Activated naive CD4-positive, alpha-beta T cell treated with anti-CD3 and anti-CD28 coated beads, Interleukin-2, amount 50 U/mL, for 24 hours (primary cell): ENCODE measurements around the gene DGKH.
A peak's percentile ranks its signal among the peaks of the same experiment; 100 is the strongest.
"Not testable (repeated sequence)": the region's sequence is repeated elsewhere in the genome, so short reads cannot be mapped to it uniquely, and the experiment has no call there.

Experiments used
- H3K27ac Mint-ChIP-seq: one replicate; pipeline ENCODE4 v1.8.0; 2021; ENCODE audit warnings: mild to moderate bottlenecking, mixed read lengths
- H3K27me3 Mint-ChIP-seq: one replicate; pipeline ENCODE4 v1.8.0; 2021; ENCODE audit warnings: mixed read lengths
- H3K36me3 Mint-ChIP-seq: one replicate; pipeline ENCODE4 v1.8.0; 2021; ENCODE audit warnings: mixed read lengths
- H3K4me1 Mint-ChIP-seq: one replicate; pipeline ENCODE4 v1.8.0; 2021; ENCODE audit warnings: mixed read lengths
- H3K4me3 Mint-ChIP-seq: one replicate; pipeline ENCODE4 v1.8.0; 2021; ENCODE audit warnings: mild to moderate bottlenecking, mixed read lengths
- H3K9me3 Mint-ChIP-seq: one replicate; pipeline ENCODE4 v1.8.0; 2021; ENCODE audit warnings: mixed read lengths

DGKH gene

GRCh38 chr13:42055500-42056085, 7.1 kb downstream of the DGKH start:
- peaks cover 4% of the 10 kb centered on the region for H3K9me3 Mint-ChIP-seq
- peak overlapping the region; percentile 51 for H3K27ac Mint-ChIP-seq
- no peak overlapping the region for H3K4me3 Mint-ChIP-seq
- peaks cover 10% of the 10 kb centered on the region for H3K4me1 Mint-ChIP-seq
- H3K36me3 Mint-ChIP-seq, result peaks cover 9% of the 10 kb centered on the region
- no peaks in the 10 kb centered on the region for H3K27me3 Mint-ChIP-seq

GRCh38 chr13:42056146-42056545, 7.7 kb downstream of the DGKH start:
- H3K27me3 Mint-ChIP-seq, result no peaks in the 10 kb centered on the region
- no peak overlapping the region for H3K27ac Mint-ChIP-seq
- peaks cover 4% of the 10 kb centered on the region for H3K9me3 Mint-ChIP-seq
- peaks cover 10% of the 10 kb centered on the region for H3K36me3 Mint-ChIP-seq
- H3K4me3 Mint-ChIP-seq, result no peak overlapping the region
- peaks cover 10% of the 10 kb centered on the region for H3K4me1 Mint-ChIP-seq

- H3K4me1 Mint-ChIP-seq, result peaks cover 10% of the 10 kb centered on the region
- peak overlapping the region; percentile 21 for H3K27ac Mint-ChIP-seq
- H3K36me3 Mint-ChIP-seq, result peaks cover 11% of the 10 kb centered on the region
- H3K4me3 Mint-ChIP-seq, result no peak overlapping the region
- no peaks in the 10 kb centered on the region for H3K27me3 Mint-ChIP-seq
- peaks cover 4% of the 10 kb centered on the region for H3K9me3 Mint-ChIP-seq
Measured at GRCh38 chr13:42056583-42056982, 8.1 kb downstream of the DGKH start.

GRCh38 chr13:42057918-42058530, 9.6 kb downstream of the DGKH start:
- Mint-ChIP-seq H3K4me3 (no peak overlapping the region), H3K27ac (no peak overlapping the region), H3K9me3 (peaks cover 4% of the 10 kb centered on the region), H3K36me3 (peaks cover 13% of the 10 kb centered on the region), H3K4me1 (peaks cover 4% of the 10 kb centered on the region), H3K27me3 (no peaks in the 10 kb centered on the region)

GRCh38 chr13:42061943-42062342, 13.5 kb downstream of the DGKH start:
- peaks cover 19% of the 10 kb centered on the region for H3K36me3 Mint-ChIP-seq
- no peak overlapping the region for H3K4me3 Mint-ChIP-seq
- H3K9me3 Mint-ChIP-seq, result peaks cover 4% of the 10 kb centered on the region
- H3K27ac Mint-ChIP-seq, result no peak overlapping the region
- H3K4me1 Mint-ChIP-seq, result no peaks in the 10 kb centered on the region
- H3K27me3 Mint-ChIP-seq, result no peaks in the 10 kb centered on the region

GRCh38 chr13:42063105-42063504, 14.7 kb downstream of the DGKH start:
- H3K9me3 Mint-ChIP-seq, result peaks cover 4% of the 10 kb centered on the region
- H3K4me1 Mint-ChIP-seq, result no peaks in the 10 kb centered on the region
- no peaks in the 10 kb centered on the region for H3K27me3 Mint-ChIP-seq
- no peak overlapping the region for H3K27ac Mint-ChIP-seq
- H3K4me3 Mint-ChIP-seq, result no peak overlapping the region
- peaks cover 19% of the 10 kb centered on the region for H3K36me3 Mint-ChIP-seq

GRCh38 chr13:42064259-42064658, 15.8 kb downstream of the DGKH start:
- Mint-ChIP-seq H3K4me1 (no peaks in the 10 kb centered on the region), H3K36me3 (peaks cover 16% of the 10 kb centered on the region), H3K27me3 (no peaks in the 10 kb centered on the region), H3K9me3 (no peaks in the 10 kb centered on the region), H3K27ac (no peak overlapping the region), H3K4me3 (no peak overlapping the region)

GRCh38 chr13:42064966-42065365, 16.5 kb downstream of the DGKH start:
- no peak overlapping the region for H3K4me3 Mint-ChIP-seq
- H3K27ac Mint-ChIP-seq, result no peak overlapping the region
- peaks cover 14% of the 10 kb centered on the region for H3K36me3 Mint-ChIP-seq
- no peaks in the 10 kb centered on the region for H3K9me3 Mint-ChIP-seq
- no peaks in the 10 kb centered on the region for H3K4me1 Mint-ChIP-seq
- H3K27me3 Mint-ChIP-seq, result no peaks in the 10 kb centered on the region

GRCh38 chr13:42065414-42065813, 17.0 kb downstream of the DGKH start:
- Mint-ChIP-seq H3K36me3 (peaks cover 12% of the 10 kb centered on the region), H3K4me1 (no peaks in the 10 kb centered on the region), H3K9me3 (no peaks in the 10 kb centered on the region), H3K27ac (no peak overlapping the region), H3K4me3 (no peak overlapping the region), H3K27me3 (no peaks in the 10 kb centered on the region)

GRCh38 chr13:42066542-42066941, 18.1 kb downstream of the DGKH start:
- Mint-ChIP-seq H3K27ac (no peak overlapping the region), H3K9me3 (no peaks in the 10 kb centered on the region), H3K36me3 (peaks cover 8% of the 10 kb centered on the region), H3K4me1 (peaks cover 7% of the 10 kb centered on the region), H3K27me3 (no peaks in the 10 kb centered on the region), H3K4me3 (no peak overlapping the region)

- no peak overlapping the region for H3K27ac Mint-ChIP-seq
Measured at GRCh38 chr13:42068886-42069285, 20.4 kb downstream of the DGKH start.

GRCh38 chr13:42070599-42070998, 22.2 kb downstream of the DGKH start:
- H3K27ac Mint-ChIP-seq, H3K36me3 Mint-ChIP-seq, H3K4me3 Mint-ChIP-seq, H3K9me3 Mint-ChIP-seq, H3K27me3 Mint-ChIP-seq: not testable (repeated sequence)
- H3K4me1 Mint-ChIP-seq, result peaks cover 30% of the 10 kb centered on the region

More at GRCh38 chr13:42068886-42069285, 20.4 kb downstream of the DGKH start:
- Mint-ChIP-seq H3K36me3 (peaks cover 6% of the 10 kb centered on the region), H3K4me3 (no peak overlapping the region), H3K9me3 (no peaks in the 10 kb centered on the region), H3K4me1 (peaks cover 19% of the 10 kb centered on the region), H3K27me3 (no peaks in the 10 kb centered on the region)

GRCh38 chr13:42071179-42071578, 22.7 kb downstream of the DGKH start:
- not testable (repeated sequence) for H3K36me3 Mint-ChIP-seq, H3K4me3 Mint-ChIP-seq

GRCh38 chr13:42071672-42072419, 23.4 kb downstream of the DGKH start:
- Mint-ChIP-seq H3K4me3 (no peak overlapping the region), H3K9me3 (no peaks in the 10 kb centered on the region), H3K27ac (peak overlapping the region; percentile 67), H3K4me1 (peaks cover 35% of the 10 kb centered on the region), H3K27me3 (no peaks in the 10 kb centered on the region), H3K36me3 (no peaks in the 10 kb centered on the region)

More at GRCh38 chr13:42071179-42071578, 22.7 kb downstream of the DGKH start:
- not testable (repeated sequence) for H3K9me3 Mint-ChIP-seq, H3K27ac Mint-ChIP-seq, H3K27me3 Mint-ChIP-seq
- H3K4me1 Mint-ChIP-seq, result peaks cover 35% of the 10 kb centered on the region

- no peaks in the 10 kb centered on the region for H3K36me3 Mint-ChIP-seq
- no peaks in the 10 kb centered on the region for H3K9me3 Mint-ChIP-seq
- no peaks in the 10 kb centered on the region for H3K27me3 Mint-ChIP-seq
- H3K4me3 Mint-ChIP-seq, result no peak overlapping the region
- H3K4me1 Mint-ChIP-seq, result peaks cover 35% of the 10 kb centered on the region
- H3K27ac Mint-ChIP-seq, result no peak overlapping the region
Measured at GRCh38 chr13:42073683-42074082, 25.2 kb downstream of the DGKH start.

- Mint-ChIP-seq H3K27me3 (no peaks in the 10 kb centered on the region), H3K9me3 (no peaks in the 10 kb centered on the region), H3K27ac (no peak overlapping the region), H3K4me1 (peaks cover 35% of the 10 kb centered on the region), H3K36me3 (no peaks in the 10 kb centered on the region), H3K4me3 (no peak overlapping the region)
Measured at GRCh38 chr13:42075517-42075916, 27.1 kb downstream of the DGKH start.
